Measurements from ENCODE around the gene NEUROG3. TPM values are rescaled to one million over a fixed set of nuclear protein-coding genes. Genes with fewer than 3 reads are reported as not detected.
A peak's percentile ranks its signal among the peaks of the same experiment; 100 is the strongest.

NEUROG3 gene
- total RNA-seq, 1 donor from 2014 or later: not detected

DNA sequence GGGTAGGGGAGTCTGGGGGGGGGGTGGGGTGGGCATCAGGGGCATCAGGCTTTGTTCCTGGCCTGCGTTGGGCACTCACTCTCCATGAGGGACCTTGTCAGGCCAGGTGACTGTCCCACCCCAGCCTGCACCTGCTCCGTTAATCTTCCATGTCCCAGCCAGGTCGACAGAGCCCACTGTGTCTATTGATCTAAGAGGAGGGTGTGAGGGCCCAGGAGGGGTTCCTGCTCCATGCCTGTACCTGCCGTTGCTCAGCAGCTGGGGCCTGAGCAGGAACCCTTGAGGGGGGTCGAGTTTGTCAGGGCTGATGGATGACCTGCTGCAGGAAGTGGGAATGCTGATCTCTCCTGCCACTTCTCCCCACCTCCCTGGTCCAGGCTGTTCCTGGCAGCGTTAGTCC is 18.6 kb downstream of the NEUROG3 start:
- Histone ChIP-seq H3K36me3 (no peaks in the 10 kb centered on the region), H3K4me1 (no peaks in the 10 kb centered on the region), H3K9me3 (peaks cover 10% of the 10 kb centered on the region), H3K4me3 (no peak overlapping the region), H3K27me3 (no peaks in the 10 kb centered on the region), H3K27ac (no peak overlapping the region)
- intact Hi-C loops (cut with DNase I): no loop called here
- TF ChIP-seq, protein P1, sequence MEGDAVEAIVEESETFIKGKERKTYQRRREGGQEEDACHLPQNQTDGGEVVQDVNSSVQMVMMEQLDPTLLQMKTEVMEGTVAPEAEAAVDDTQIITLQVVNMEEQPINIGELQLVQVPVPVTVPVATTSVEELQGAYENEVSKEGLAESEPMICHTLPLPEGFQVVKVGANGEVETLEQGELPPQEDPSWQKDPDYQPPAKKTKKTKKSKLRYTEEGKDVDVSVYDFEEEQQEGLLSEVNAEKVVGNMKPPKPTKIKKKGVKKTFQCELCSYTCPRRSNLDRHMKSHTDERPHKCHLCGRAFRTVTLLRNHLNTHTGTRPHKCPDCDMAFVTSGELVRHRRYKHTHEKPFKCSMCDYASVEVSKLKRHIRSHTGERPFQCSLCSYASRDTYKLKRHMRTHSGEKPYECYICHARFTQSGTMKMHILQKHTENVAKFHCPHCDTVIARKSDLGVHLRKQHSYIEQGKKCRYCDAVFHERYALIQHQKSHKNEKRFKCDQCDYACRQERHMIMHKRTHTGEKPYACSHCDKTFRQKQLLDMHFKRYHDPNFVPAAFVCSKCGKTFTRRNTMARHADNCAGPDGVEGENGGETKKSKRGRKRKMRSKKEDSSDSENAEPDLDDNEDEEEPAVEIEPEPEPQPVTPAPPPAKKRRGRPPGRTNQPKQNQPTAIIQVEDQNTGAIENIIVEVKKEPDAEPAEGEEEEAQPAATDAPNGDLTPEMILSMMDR (IDR thresholded peaks at IDR 0.05): no peak
- TF ChIP-seq POLR2AphosphoS5 (IDR thresholded peaks at IDR 0.05; ENCODE audit: insufficient read depth in 1 of 2, low read depth in 1 of 2) (no peak), POLR2A (IDR thresholded peaks at IDR 0.05) (no peak)
- DNase-seq (ENCODE audit: extremely low spot score in 2 of 2): peak; percentile 47 to 85

DNA sequence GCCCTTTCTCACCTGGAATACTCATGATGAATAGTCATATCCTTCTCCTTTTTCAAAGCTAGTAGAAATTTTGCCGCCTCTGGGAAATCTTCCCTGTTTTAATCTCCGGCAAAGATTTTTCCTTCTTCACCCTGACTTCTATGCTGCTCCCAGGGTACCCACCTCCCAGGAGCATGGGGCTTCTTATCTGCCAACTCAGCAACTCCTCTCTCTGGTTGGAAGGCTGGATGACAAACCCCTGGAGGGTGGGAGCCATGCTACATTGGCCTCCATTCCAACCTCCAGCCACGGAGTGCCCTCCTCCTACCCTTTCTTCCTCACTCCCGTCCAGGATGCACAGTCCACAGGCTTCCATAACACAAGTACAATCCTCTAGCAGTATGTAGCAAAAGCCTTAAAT is 19.9 kb downstream of the NEUROG3 start:
- Histone ChIP-seq H3K4me1 (no peaks in the 10 kb centered on the region), H3K36me3 (no peaks in the 10 kb centered on the region), H3K4me3 (no peak overlapping the region), H3K27me3 (no peaks in the 10 kb centered on the region), H3K27ac (no peak overlapping the region), H3K9me3 (peaks cover 16% of the 10 kb centered on the region)
- intact Hi-C loops (cut with DNase I): no loop called here
- peak; percentile 34 to 43 for DNase-seq (ENCODE audit: extremely low spot score in 2 of 2)
- TF ChIP-seq POLR2A (IDR thresholded peaks at IDR 0.05) (no peak), POLR2AphosphoS5 (IDR thresholded peaks at IDR 0.05; ENCODE audit: insufficient read depth in 1 of 2, low read depth in 1 of 2) (no peak)
- TF ChIP-seq, protein P1 (IDR thresholded peaks at IDR 0.05): no peak

DNA sequence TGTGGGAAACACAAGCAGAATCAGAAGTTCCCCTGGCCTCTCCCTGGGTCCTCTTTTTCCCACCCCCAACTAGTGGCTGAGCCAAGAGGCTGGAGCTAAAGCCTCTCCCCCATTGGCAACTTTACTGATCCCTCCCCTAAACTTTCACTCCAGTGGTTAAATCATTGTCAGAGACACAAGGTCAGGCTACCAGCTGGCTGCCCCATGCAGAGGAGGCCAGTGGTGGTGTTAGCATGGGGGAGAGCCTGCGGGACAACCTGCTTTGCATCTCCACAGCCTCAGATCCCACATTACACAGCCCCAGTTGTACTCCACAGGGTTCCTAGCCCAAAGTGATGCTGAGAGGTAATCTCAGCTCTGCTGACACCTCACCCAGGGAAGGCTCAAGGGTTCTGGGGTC is 21.0 kb downstream of the NEUROG3 start:
- Histone ChIP-seq H3K27me3 (no peaks in the 10 kb centered on the region), H3K4me3 (no peak overlapping the region), H3K36me3 (no peaks in the 10 kb centered on the region), H3K4me1 (no peaks in the 10 kb centered on the region), H3K27ac (no peak overlapping the region), H3K9me3 (peaks cover 16% of the 10 kb centered on the region)
- no peak for TF ChIP-seq POLR2AphosphoS5 (IDR thresholded peaks at IDR 0.05; ENCODE audit: insufficient read depth in 1 of 2, low read depth in 1 of 2)
- TF ChIP-seq, protein P1 (IDR thresholded peaks at IDR 0.05): no peak
- no peak for TF ChIP-seq POLR2A (IDR thresholded peaks at IDR 0.05)
- intact Hi-C loops (cut with DNase I): no loop called here
- peak in 1 of 2 donors; percentile 77 for DNase-seq (ENCODE audit: extremely low spot score in 2 of 2)

DNA sequence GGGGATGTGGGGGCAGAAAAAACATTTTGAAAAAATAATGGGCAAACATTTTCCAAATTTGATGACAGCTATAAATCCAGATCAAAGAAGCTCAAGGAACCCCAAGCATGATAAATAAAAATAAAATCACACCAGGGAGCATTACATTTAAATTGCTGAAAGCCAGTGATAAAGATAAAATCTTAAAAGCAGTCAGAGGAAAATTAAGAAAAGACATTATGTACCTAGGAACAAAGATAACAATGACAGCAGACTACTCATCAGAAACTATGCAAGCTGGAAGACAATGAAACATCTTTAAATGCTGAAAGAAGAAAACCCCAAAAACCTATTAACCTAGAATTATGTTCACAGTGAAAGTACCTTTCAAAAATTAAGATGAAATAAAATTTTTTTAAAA is 23.3 kb downstream of the NEUROG3 start:
- Histone ChIP-seq H3K27me3 (no peaks in the 10 kb centered on the region), H3K4me3 (no peak overlapping the region), H3K27ac (no peak overlapping the region), H3K9me3 (peaks cover 16% of the 10 kb centered on the region), H3K4me1 (no peaks in the 10 kb centered on the region), H3K36me3 (no peaks in the 10 kb centered on the region)
- TF ChIP-seq, protein P1 (IDR thresholded peaks at IDR 0.05): no peak
- no peak for TF ChIP-seq POLR2A (IDR thresholded peaks at IDR 0.05)
- TF ChIP-seq POLR2AphosphoS5 (IDR thresholded peaks at IDR 0.05; ENCODE audit: insufficient read depth in 1 of 2, low read depth in 1 of 2): no peak
- intact Hi-C loops (cut with DNase I): no loop called here
- no peak for DNase-seq (ENCODE audit: extremely low spot score in 2 of 2)

DNA sequence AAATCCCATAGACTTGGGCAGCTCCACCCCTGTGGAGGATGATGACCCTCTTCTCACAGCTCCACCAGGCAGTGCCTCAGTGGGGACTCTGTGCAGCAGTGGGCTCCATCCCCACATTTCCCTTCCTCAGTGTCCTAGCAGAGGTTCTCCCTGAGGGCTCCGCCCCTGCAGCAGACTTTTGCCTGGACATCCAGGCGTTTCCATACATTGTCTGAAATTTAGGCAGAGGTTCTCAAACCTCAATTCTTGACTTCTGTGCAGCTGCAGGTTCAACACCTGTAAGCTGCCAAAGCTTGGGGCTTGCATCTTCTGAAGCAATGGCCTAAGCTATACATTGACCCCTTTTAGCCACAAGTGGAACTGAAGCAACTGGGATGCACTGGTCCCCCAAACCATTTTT is 31.8 kb downstream of the NEUROG3 start:
- Histone ChIP-seq H3K4me1 (no peaks in the 10 kb centered on the region), H3K9me3 (no peaks in the 10 kb centered on the region), H3K27me3 (no peaks in the 10 kb centered on the region), H3K36me3 (no peaks in the 10 kb centered on the region), H3K27ac (no peak overlapping the region), H3K4me3 (no peak overlapping the region)
- TF ChIP-seq, protein P1 (IDR thresholded peaks at IDR 0.05): no peak
- TF ChIP-seq POLR2A (IDR thresholded peaks at IDR 0.05): no peak
- no peak for TF ChIP-seq POLR2AphosphoS5 (IDR thresholded peaks at IDR 0.05; ENCODE audit: insufficient read depth in 1 of 2, low read depth in 1 of 2)
- DNase-seq (ENCODE audit: extremely low spot score in 2 of 2): no peak
- intact Hi-C loops (cut with DNase I): no loop called here

Data from vagina (tissue), 2 donors.